ENCODE measurements around the gene CFAP92. TPM values are rescaled to one million over a fixed set of nuclear protein-coding genes. Genes with fewer than 3 reads are reported as not detected.

Gene CFAP92
- total and polyA plus RNA-seq, 4 experiments from 2014 or later: 0.38 to 0.47 TPM; not detected in 2

DNA sequence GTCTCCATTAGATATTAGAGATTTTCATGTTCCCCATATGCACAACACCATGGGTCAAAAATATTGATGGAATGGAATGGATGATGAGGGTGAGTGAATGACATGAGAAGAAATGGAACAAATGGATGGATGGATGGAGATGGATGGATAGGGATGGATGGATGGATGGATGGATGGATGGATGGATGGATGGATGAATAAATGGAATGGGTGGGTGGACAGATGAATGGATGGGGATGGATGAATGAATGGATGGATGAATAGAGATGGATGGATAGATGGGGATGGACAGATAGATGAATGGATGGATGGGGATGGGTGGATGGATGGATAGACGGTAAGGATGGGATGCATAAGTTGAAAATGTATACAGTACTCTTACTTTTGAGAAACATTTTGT, 18.6 kb downstream of the CFAP92 start:
- no peak overlapping the region for H3K4me3 ChIP-seq (ENCODE audit: low read length in 2 of 2)
- DNase-seq: no peak
- H3K36me3 ChIP-seq (ENCODE audit: insufficient read depth, low read length): no peaks in the 10 kb centered on the region
- Mint-ChIP-seq H3K27ac (peak overlapping the region in 2 of 7 donors; percentile 73 to 83), H3K4me1 (peaks cover under 1 to 2% (median under 1%) of the 10 kb centered on the region in 4 donors), H3K9me3 (no peaks in the 10 kb centered on the region), H3K27me3 (peaks cover 3 to 4% of the 10 kb centered on the region in 2 donors), H3K36me3 (no peaks in the 10 kb centered on the region), H3K4me3 (no peak overlapping the region)
- H3K27ac ChIP-seq (ENCODE audit: low read depth, low read length): no peak overlapping the region
- H3K4me1 ChIP-seq (ENCODE audit: insufficient read depth, low read length): no peaks in the 10 kb centered on the region
- no peaks in the 10 kb centered on the region for H3K9me3 ChIP-seq (ENCODE audit: control insufficient read depth in 1 of 2, low read length in 2 of 2)
- POLR2A ChIA-PET (ENCODE audit: partially characterized antibody): no interaction called here
- intact Hi-C loops (cut with micrococcal nuclease): loop anchor here (10.0 kb wide), 1 partner anchor 450 kb away; the partner anchor contains the start of gene EFCAB12
- CTCF ChIA-PET (ENCODE audit: partially characterized antibody): interaction anchor here (0.9 kb wide), 1 partner anchor 341 kb away, joined by 3 read pairs; a partner anchor contains a TSS
- no peaks in the 10 kb centered on the region for H3K27me3 ChIP-seq (ENCODE audit: insufficient read depth, low read length)

GRCh38 chr3:128973988-128974564, 19.8 kb downstream of the CFAP92 start:
- H3K27ac ChIP-seq (ENCODE audit: low read depth, low read length): no peak overlapping the region
- CTCF ChIA-PET (ENCODE audit: partially characterized antibody): interaction anchor here (0.6 to 1.1 kb wide), 4 partner anchors 8 to 271 kb away, joined by 3 to 4 read pairs (median 3); no protein-coding TSS in a partner anchor

GRCh38 chr3:128971421-128972100, 22.3 kb downstream of the CFAP92 start:
- CTCF ChIA-PET (ENCODE audit: partially characterized antibody): interaction anchor here (1.0 to 7.8 kb wide), 40 partner anchors 9 to 345 kb away, joined by 3 to 253 read pairs (median 10); partner anchors contain the start of genes ACAD9, CFAP92, COPG1 and ISY1
- Histone ChIP-seq H3K9me3 (ENCODE audit: control insufficient read depth in 1 of 2, low read length in 2 of 2) (no peaks in the 10 kb centered on the region), H3K36me3 (ENCODE audit: insufficient read depth, low read length) (no peaks in the 10 kb centered on the region), H3K27ac (ENCODE audit: low read depth, low read length) (no peak overlapping the region), H3K4me3 (ENCODE audit: low read length in 2 of 2) (no peak overlapping the region), H3K4me1 (ENCODE audit: insufficient read depth, low read length) (no peaks in the 10 kb centered on the region), H3K27me3 (ENCODE audit: insufficient read depth, low read length) (no peaks in the 10 kb centered on the region)
- no peak for DNase-seq
- intact Hi-C loops (cut with micrococcal nuclease): loop anchor here (2.0 to 10.0 kb wide), 3 partner anchors 55 to 453 kb away; partner anchors contain the start of gene EFCAB12
- H3K27ac Mint-ChIP-seq: no peak overlapping the region
- H3K4me1 Mint-ChIP-seq: peaks cover 2 to 6% (median 3%) of the 10 kb centered on the region in 4 donors
- H3K27me3 Mint-ChIP-seq: peaks cover 2 to 3% of the 10 kb centered on the region in 2 donors
- H3K36me3 Mint-ChIP-seq: no peaks in the 10 kb centered on the region
- POLR2A ChIA-PET (ENCODE audit: partially characterized antibody): interaction anchor here (1.3 to 3.0 kb wide), 7 partner anchors 23 to 345 kb away, joined by 5 to 35 read pairs (median 11); partner anchors contain the start of genes CFAP92 and COPG1
- H3K4me3 Mint-ChIP-seq: no peak overlapping the region
- H3K9me3 Mint-ChIP-seq: no peaks in the 10 kb centered on the region

More at GRCh38 chr3:128973988-128974564, 19.8 kb downstream of the CFAP92 start:
- Mint-ChIP-seq H3K4me3 (no peak overlapping the region), H3K36me3 (no peaks in the 10 kb centered on the region), H3K27ac (peak overlapping the region in 1 of 7 donors; percentile 17), H3K9me3 (no peaks in the 10 kb centered on the region), H3K4me1 (peaks cover 2 to 6% (median 3%) of the 10 kb centered on the region in 4 donors), H3K27me3 (peaks cover 2 to 4% of the 10 kb centered on the region in 2 donors)
- H3K27me3 ChIP-seq (ENCODE audit: insufficient read depth, low read length): no peaks in the 10 kb centered on the region
- POLR2A ChIA-PET (ENCODE audit: partially characterized antibody): no interaction called here
- no peaks in the 10 kb centered on the region for H3K4me1 ChIP-seq (ENCODE audit: insufficient read depth, low read length)
- no peaks in the 10 kb centered on the region for H3K36me3 ChIP-seq (ENCODE audit: insufficient read depth, low read length)
- H3K9me3 ChIP-seq (ENCODE audit: control insufficient read depth in 1 of 2, low read length in 2 of 2): no peaks in the 10 kb centered on the region
- DNase-seq: no peak
- intact Hi-C loops (cut with micrococcal nuclease): loop anchor here (10.0 kb wide), 1 partner anchor 451 kb away; the partner anchor contains the start of gene EFCAB12
- no peak overlapping the region for H3K4me3 ChIP-seq (ENCODE audit: low read length in 2 of 2)

GRCh38 chr3:128970740-128971047, 23.2 kb downstream of the CFAP92 start:
- ChIA-PET POLR2A (ENCODE audit: partially characterized antibody) (interaction anchor here (0.7 to 3.0 kb wide), 11 partner anchors 23 to 346 kb away, joined by 3 to 35 read pairs (median 6); partner anchors contain the start of genes CFAP92 and COPG1), CTCF (ENCODE audit: partially characterized antibody) (interaction anchor here (0.9 to 7.8 kb wide), 77 partner anchors 10 to 468 kb away, joined by 3 to 253 read pairs (median 5); partner anchors contain the start of genes ACAD9, CFAP92, COPG1 and GP9)
- Histone ChIP-seq H3K27me3 (ENCODE audit: insufficient read depth, low read length) (no peaks in the 10 kb centered on the region), H3K4me3 (ENCODE audit: low read length in 2 of 2) (no peak overlapping the region), H3K4me1 (ENCODE audit: insufficient read depth, low read length) (no peaks in the 10 kb centered on the region), H3K36me3 (ENCODE audit: insufficient read depth, low read length) (no peaks in the 10 kb centered on the region), H3K27ac (ENCODE audit: low read depth, low read length) (no peak overlapping the region), H3K9me3 (ENCODE audit: control insufficient read depth in 1 of 2, low read length in 2 of 2) (no peaks in the 10 kb centered on the region)
- no peak for DNase-seq
- H3K4me3 Mint-ChIP-seq: no peak overlapping the region
- H3K9me3 Mint-ChIP-seq: no peaks in the 10 kb centered on the region
- no peak overlapping the region for H3K27ac Mint-ChIP-seq
- intact Hi-C loops (cut with micrococcal nuclease): loop anchor here (1.0 to 10.0 kb wide), 7 partner anchors 46 to 454 kb away; partner anchors contain the start of gene EFCAB12
- H3K27me3 Mint-ChIP-seq: peaks cover 2 to 3% of the 10 kb centered on the region in 2 donors
- H3K36me3 Mint-ChIP-seq: no peaks in the 10 kb centered on the region
- peaks cover 2 to 6% (median 3%) of the 10 kb centered on the region in 4 donors for H3K4me1 Mint-ChIP-seq

- Mint-ChIP-seq H3K4me3 (no peak overlapping the region), H3K36me3 (no peaks in the 10 kb centered on the region), H3K4me1 (peaks cover 2 to 6% (median 3%) of the 10 kb centered on the region in 4 donors), H3K27ac (peak overlapping the region in 1 of 7 donors; percentile 19), H3K27me3 (peaks cover 0 to 2% of the 10 kb centered on the region in 2 donors), H3K9me3 (no peaks in the 10 kb centered on the region)
- ChIA-PET POLR2A (ENCODE audit: partially characterized antibody) (interaction anchor here (0.7 to 3.0 kb wide), 11 partner anchors 24 to 346 kb away, joined by 3 to 35 read pairs (median 6); partner anchors contain the start of genes CFAP92 and COPG1), CTCF (ENCODE audit: partially characterized antibody) (interaction anchor here (0.8 to 7.8 kb wide), 84 partner anchors 10 to 468 kb away, joined by 3 to 253 read pairs (median 5); partner anchors contain the start of genes ACAD9, CFAP92, COPG1 and GP9)
- Histone ChIP-seq H3K27me3 (ENCODE audit: insufficient read depth, low read length) (no peaks in the 10 kb centered on the region), H3K4me1 (ENCODE audit: insufficient read depth, low read length) (no peaks in the 10 kb centered on the region), H3K4me3 (ENCODE audit: low read length in 2 of 2) (no peak overlapping the region), H3K9me3 (ENCODE audit: control insufficient read depth in 1 of 2, low read length in 2 of 2) (no peaks in the 10 kb centered on the region), H3K36me3 (ENCODE audit: insufficient read depth, low read length) (no peaks in the 10 kb centered on the region), H3K27ac (ENCODE audit: low read depth, low read length) (no peak overlapping the region)
- peak; percentile 58 to 70 (median 62) for DNase-seq
- intact Hi-C loops (cut with micrococcal nuclease): loop anchor here (1.0 to 10.0 kb wide), 7 partner anchors 46 to 455 kb away; partner anchors contain the start of gene EFCAB12
These were observed 23.7 kb downstream of the CFAP92 start for GRCh38 chr3:128969993-128970739.

- Mint-ChIP-seq H3K9me3 (no peaks in the 10 kb centered on the region), H3K4me3 (no peak overlapping the region), H3K27ac (no peak overlapping the region), H3K36me3 (no peaks in the 10 kb centered on the region), H3K4me1 (peaks cover 1 to 6% (median 3%) of the 10 kb centered on the region in 4 donors), H3K27me3 (peaks cover 0 to 2% of the 10 kb centered on the region in 2 donors)
- Histone ChIP-seq H3K9me3 (ENCODE audit: control insufficient read depth in 1 of 2, low read length in 2 of 2) (no peaks in the 10 kb centered on the region), H3K36me3 (ENCODE audit: insufficient read depth, low read length) (no peaks in the 10 kb centered on the region), H3K27ac (ENCODE audit: low read depth, low read length) (no peak overlapping the region), H3K4me3 (ENCODE audit: low read length in 2 of 2) (no peak overlapping the region), H3K4me1 (ENCODE audit: insufficient read depth, low read length) (no peaks in the 10 kb centered on the region), H3K27me3 (ENCODE audit: insufficient read depth, low read length) (no peaks in the 10 kb centered on the region)
- intact Hi-C loops (cut with micrococcal nuclease): no loop called here
- no peak for DNase-seq
- ChIA-PET POLR2A (ENCODE audit: partially characterized antibody) (no interaction called here), CTCF (ENCODE audit: partially characterized antibody) (interaction anchor here (0.6 to 7.8 kb wide), 7 partner anchors 48 to 792 kb away, joined by 3 to 253 read pairs (median 4); partner anchors contain the start of gene COPG1)
These were observed 26.0 kb downstream of the CFAP92 start for GRCh38 chr3:128967748-128968355.
